GM12878 (cell line): ENCODE results near the gene CALCR. TPM values are rescaled to one million over a fixed set of nuclear protein-coding genes. Genes with fewer than 3 reads are reported as not detected.
A peak's percentile ranks its signal among the peaks of the same experiment; 100 is the strongest.

Source experiments
- ATAC-seq: fragments of 200-7000 bp; cut with Tn5 transposase; 3 replicates; pipeline ENCODE4 v1.9.1; 2020; ENCODE audit warnings: mild to moderate bottlenecking, moderate library complexity
- BruUV-seq: library from RNA; stranded (reverse); fragments of 400-500 nt; replicated peaks from 2 replicates; lab custom pipeline; 2021; lab: Mats Ljungman, UMichigan
- CTCF ChIA-PET: fragments of 300-600 bp; sonication (Branson Sonifier 250); formaldehyde crosslinking; extraction: SDS; loops from one replicate; lab custom pipeline; 2021; ENCODE audit warnings: inconsistent platforms; lab: Yijun Ruan, JAX
- POLR2A ChIA-PET: fragments of 350-600 bp; formaldehyde crosslinking; extraction: SDS; loops from one replicate; lab custom pipeline; 2021; ENCODE audit warnings: inconsistent platforms; lab: Charles Lee
- RAD21 ChIA-PET: fragments of 300-600 bp; sonication (Branson Sonifier 250); formaldehyde crosslinking; loops from one replicate; lab custom pipeline; 2023; ENCODE audit warnings: antibody characterized with exemption; ENCODE audit not compliant: unreplicated experiment; lab: Charles Lee
- SMC1A ChIA-PET: fragments of 300-600 bp; sonication (Branson Sonifier 250); formaldehyde crosslinking; loops from one replicate; lab custom pipeline; 2023; ENCODE audit not compliant: unreplicated experiment, uncharacterized antibody; lab: Charles Lee
- DNase-seq: peaks from one replicate; pipeline ENCODE4 v3.0.0-alpha.2; 2011; ENCODE audit warnings: low read depth, low spot score
- FAIRE-seq: peaks from 3 replicates; lab custom pipeline; 2011; peaks lifted over from hg19 to GRCh38; lab: Jason Lieb, UNC
- H2AFZ ChIP-seq: 2 replicates; pipeline ENCODE4 v1.6.0; 2011; ENCODE audit warnings: low read depth, low read length, control low read depth; ENCODE audit not compliant: control insufficient read depth
- H3K27ac ChIP-seq: 2 replicates; pipeline ENCODE4 v1.5.1; 2011; ENCODE audit warnings: control low read depth; ENCODE audit not compliant: control insufficient read depth, insufficient read depth
- H3K27me3 ChIP-seq, 2 experiments: replicated peaks in 1 of 2; 2 replicates each; pipeline versions ENCODE4 v1.6.0 to v1.6.1; 2011; ENCODE audit warnings: low read length in 1 of 2; ENCODE audit not compliant: control insufficient read depth in 2 of 2, insufficient read depth in 2 of 2
- H3K36me3 ChIP-seq, 2 experiments: 2 replicates each; pipeline ENCODE4 v1.5.1; 2011; ENCODE audit warnings: low read length in 1 of 2; ENCODE audit not compliant: control insufficient read depth in 2 of 2, insufficient read depth in 2 of 2
- H3K4me1 ChIP-seq: 2 replicates; pipeline ENCODE4 v1.6.1; 2011; ENCODE audit warnings: mild to moderate bottlenecking, low read length, moderate library complexity, mixed read lengths; ENCODE audit not compliant: control insufficient read depth, insufficient read depth
- H3K4me2 ChIP-seq: 2 replicates; pipeline ENCODE4 v1.6.0; 2011; ENCODE audit warnings: control low read depth; ENCODE audit not compliant: control insufficient read depth, insufficient read depth
- H3K4me3 ChIP-seq: fragments of 200-600 bp; sonication (generic); 2 replicates; pipeline ENCODE4 v1.5.1; 2016
- H3K79me2 ChIP-seq: 2 replicates; pipeline ENCODE4 v1.6.0; 2011; ENCODE audit warnings: low read length; ENCODE audit not compliant: control insufficient read depth, insufficient read depth
- H3K9ac ChIP-seq: 2 replicates; pipeline ENCODE4 v1.8.0; 2011; ENCODE audit warnings: low read length, control low read depth, mixed read lengths; ENCODE audit not compliant: control insufficient read depth, insufficient read depth
- H3K9me3 ChIP-seq: replicated peaks from 3 replicates; pipeline ENCODE4 v1.5.1; 2011; ENCODE audit warnings: mild to moderate bottlenecking, low read length; ENCODE audit not compliant: control insufficient read depth, insufficient read depth
- H4K20me1 ChIP-seq: 2 replicates; pipeline ENCODE4 v1.6.0; 2011; ENCODE audit not compliant: control insufficient read depth, insufficient read depth
- MYC ChIP-seq: IDR thresholded peaks from 2 replicates; pipeline ENCODE4 v1.6.1; 2011; ENCODE audit warnings: mild to moderate bottlenecking, low read length, moderate library complexity, inconsistent platforms; ENCODE audit not compliant: insufficient read depth, insufficient replicate concordance, insufficient read length, severe bottlenecking
- NFYB ChIP-seq: IDR thresholded peaks from 2 replicates; pipeline ENCODE4 v1.6.1; 2011; ENCODE audit warnings: low read depth, mild to moderate bottlenecking, low read length, improper control_type of control experiment, moderate library complexity; ENCODE audit not compliant: insufficient read depth
- SPI1 ChIP-seq: IDR thresholded peaks from 2 replicates; pipeline ENCODE4 v1.6.1; 2011; ENCODE audit warnings: low read depth, mild to moderate bottlenecking, low read length, moderate library complexity, borderline replicate concordance; ENCODE audit not compliant: insufficient read depth
- WGBS: methylation state at CpG from one replicate; pipeline ENCODE4 v1.1.6; 2016; ENCODE audit warnings: low lambda C conversion rate; ENCODE audit not compliant: insufficient replicate concordance, insufficient coverage; ENCODE audit errors: missing lambda C conversion rate; 5-methylcytosine and 5-hydroxymethylcytosine counted together
- in situ Hi-C: fragments of 300-500 bp; cut with MboI; formaldehyde crosslinking; loops from 9 replicates; pipeline ENCODE4 v1.14.3; 2018; ENCODE audit warnings: mixed read lengths
- intact Hi-C: fragments of 100-400 bp; cut with micrococcal nuclease; formaldehyde crosslinking; loops from one replicate; pipeline ENCODE4 v1.14.2; 2022; ENCODE audit not compliant: unreplicated experiment
- polyA plus RNA-seq, 11 experiments: library from polyadenylated mRNA; depleted of rRNA in 4 of 11; unstranded in 6 of 11; stranded (reverse) in 5 of 11; fragments of >200 nt; fragmentation: Nextera tagmentation in 4 of 11; fragmentation: Illumina TruSeq in 1 of 11; extraction: Ambion mirVana in 4 of 11; extraction: Trizol in 1 of 11; gene quantifications; 1 replicate in 1 of 11; 2 replicates in 10 of 11; pipeline versions ENCODE4 v1.2.1 to v1.2.3, GENCODE V29; 2011 to 2016; ENCODE audit warnings: inconsistent platforms in 2 of 11, missing spikeins in 2 of 11, low read depth in 1 of 11
- total RNA-seq, 4 experiments: library from RNA; depleted of rRNA in 3 of 4; stranded (reverse); fragments of >200 nt in 3 of 4; fragmentation: Illumina TruSeq in 1 of 4; extraction: Trizol in 1 of 4; gene quantifications; 2 replicates each; pipeline versions ENCODE4 v1.2.1 to v1.2.3, GENCODE V29; 2013 to 2021
- TF ChIP-seq, protein P1 (sequence below): IDR thresholded peaks from 2 replicates; pipeline ENCODE4 v1.6.1; 2012; ENCODE audit warnings: low read length, inconsistent platforms
- TF ChIP-seq, protein P2 (sequence below): IDR thresholded peaks from 2 replicates; pipeline ENCODE4 v1.6.1; 2011; ENCODE audit warnings: borderline replicate concordance, low read depth, mild to moderate bottlenecking, moderate library complexity, mixed read lengths, low read length; ENCODE audit not compliant: insufficient read depth; ENCODE audit errors: extremely low read length
- TF ChIP-seq, protein P3 (sequence below): fragments of 150-350 bp; IDR thresholded peaks from 2 replicates; pipeline ENCODE4 v1.6.1; 2016; ENCODE audit warnings: low read depth, low read length
- TF ChIP-seq, protein P4 (sequence below): fragments of 450-650 bp; IDR thresholded peaks from 2 replicates; pipeline ENCODE4 v1.6.1; 2017; ENCODE audit warnings: mild to moderate bottlenecking, low read depth, inconsistent platforms; ENCODE audit not compliant: poor library complexity, severe bottlenecking

CALCR gene
- total and polyA plus RNA-seq, 10 of the 15 experiments (the other 5 are each of a cell fraction or from before 2014, with no cell fraction given) = not detected

DNA sequence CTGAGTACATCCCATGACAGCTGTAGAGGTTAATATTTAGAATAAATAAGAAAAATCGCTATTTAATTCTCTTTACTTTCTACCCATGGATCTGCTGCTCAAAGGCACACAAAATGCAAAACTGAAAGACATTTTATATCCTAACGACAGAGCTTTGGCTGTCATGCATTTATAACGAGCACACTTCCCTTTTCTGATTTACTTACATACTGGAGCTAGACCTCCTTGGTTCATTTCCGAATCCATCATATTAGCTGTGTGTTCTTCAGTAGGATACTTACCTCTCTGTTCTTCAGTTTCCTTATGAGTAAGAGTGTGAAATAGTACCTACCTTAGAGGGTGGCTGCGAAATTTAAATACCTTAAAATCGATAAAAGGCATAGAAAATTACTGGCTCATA, 10.9 kb downstream of the CALCR start:
- DNase-seq (no peak), ATAC-seq (no peak), FAIRE-seq (no peak)
- H4K20me1 ChIP-seq = no peaks in the 10 kb centered on the region
- ChIA-PET SMC1A (interaction anchor here (0.7 to 1.6 kb wide), 2 partner anchors 12 to 159 kb away, joined by 3 to 6 read pairs; no protein-coding TSS in a partner anchor), POLR2A (no interaction called here), CTCF (interaction anchor here (3.6 kb wide), 1 partner anchor 13 kb away, joined by 19 read pairs; no protein-coding TSS in a partner anchor), RAD21 (no interaction called here)
- in situ Hi-C loops = no loop called here
- 6% methylated on average over 6 of the region's 6 CpGs for WGBS
- no peaks in the 10 kb centered on the region for H3K79me2 ChIP-seq
- no peak overlapping the region for H2AFZ ChIP-seq
- no peaks in the 10 kb centered on the region for H3K9me3 ChIP-seq
- H3K4me3 ChIP-seq = no peak overlapping the region
- no peaks in the 10 kb centered on the region for H3K27me3 ChIP-seq
- TF ChIP-seq SPI1 = peak; percentile 23; the same call in 1 of the 2 replicates
- TF ChIP-seq, protein P1, sequence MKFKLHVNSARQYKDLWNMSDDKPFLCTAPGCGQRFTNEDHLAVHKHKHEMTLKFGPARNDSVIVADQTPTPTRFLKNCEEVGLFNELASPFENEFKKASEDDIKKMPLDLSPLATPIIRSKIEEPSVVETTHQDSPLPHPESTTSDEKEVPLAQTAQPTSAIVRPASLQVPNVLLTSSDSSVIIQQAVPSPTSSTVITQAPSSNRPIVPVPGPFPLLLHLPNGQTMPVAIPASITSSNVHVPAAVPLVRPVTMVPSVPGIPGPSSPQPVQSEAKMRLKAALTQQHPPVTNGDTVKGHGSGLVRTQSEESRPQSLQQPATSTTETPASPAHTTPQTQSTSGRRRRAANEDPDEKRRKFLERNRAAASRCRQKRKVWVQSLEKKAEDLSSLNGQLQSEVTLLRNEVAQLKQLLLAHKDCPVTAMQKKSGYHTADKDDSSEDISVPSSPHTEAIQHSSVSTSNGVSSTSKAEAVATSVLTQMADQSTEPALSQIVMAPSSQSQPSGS = no peak
- TF ChIP-seq NFYB = no peak
- H3K9ac ChIP-seq = no peak overlapping the region
- intact Hi-C loops = no loop called here
- no peaks in the 10 kb centered on the region for H3K4me1 ChIP-seq
- no peaks in the 10 kb centered on the region for H3K36me3 ChIP-seq
- H3K4me2 ChIP-seq = no peak overlapping the region
- no TSS peak for BruUV-seq
- no peak overlapping the region for H3K27ac ChIP-seq

DNA sequence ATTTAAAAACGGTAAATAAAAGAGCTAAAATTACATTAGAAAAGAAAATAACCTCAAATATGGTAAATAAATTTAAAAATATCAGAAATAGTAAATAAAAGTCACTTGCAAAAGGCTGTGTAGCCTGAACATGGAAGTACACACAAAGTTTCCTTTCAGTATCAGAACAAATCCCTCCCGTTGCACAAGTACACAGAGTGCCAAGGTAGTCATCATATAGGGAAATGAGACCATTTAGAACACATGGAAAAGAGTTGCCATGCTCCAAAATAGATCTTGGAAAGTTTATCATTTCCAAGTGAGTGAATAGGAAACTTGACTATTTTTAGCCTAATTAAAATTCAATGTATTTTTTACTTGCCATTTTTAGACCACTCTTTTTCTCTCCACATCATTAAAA, 11.6 kb downstream of the CALCR start:
- no peaks in the 10 kb centered on the region for H3K9me3 ChIP-seq
- H3K4me1 ChIP-seq = no peaks in the 10 kb centered on the region
- DNase-seq (no peak), FAIRE-seq (no peak), ATAC-seq (no peak)
- CTCF ChIA-PET = interaction anchor here (1.0 to 3.6 kb wide), 3 partner anchors 9 to 21 kb away, joined by 3 to 19 read pairs (median 3); no protein-coding TSS in a partner anchor
- H3K4me3 ChIP-seq = no peak overlapping the region
- in situ Hi-C loops = no loop called here
- BruUV-seq = no TSS peak
- 11% methylated on average over 2 of the region's 2 CpGs for WGBS
- H3K4me2 ChIP-seq = no peak overlapping the region
- H3K36me3 ChIP-seq = no peaks in the 10 kb centered on the region
- SMC1A ChIA-PET = interaction anchor here (1.1 to 1.6 kb wide), 3 partner anchors 11 to 317 kb away, joined by 4 to 6 read pairs (median 4); no protein-coding TSS in a partner anchor
- no peaks in the 10 kb centered on the region for H3K79me2 ChIP-seq
- RAD21 ChIA-PET = no interaction called here
- no peaks in the 10 kb centered on the region for H3K27me3 ChIP-seq
- no peaks in the 10 kb centered on the region for H4K20me1 ChIP-seq
- POLR2A ChIA-PET = interaction anchor here (0.8 kb wide), 1 partner anchor 295 kb away, joined by 3 read pairs; no protein-coding TSS in a partner anchor
- H2AFZ ChIP-seq = no peak overlapping the region
- H3K9ac ChIP-seq = no peak overlapping the region
- no peak overlapping the region for H3K27ac ChIP-seq
- intact Hi-C loops = no loop called here
- no peak for TF ChIP-seq MYC
- TF ChIP-seq, protein P2, sequence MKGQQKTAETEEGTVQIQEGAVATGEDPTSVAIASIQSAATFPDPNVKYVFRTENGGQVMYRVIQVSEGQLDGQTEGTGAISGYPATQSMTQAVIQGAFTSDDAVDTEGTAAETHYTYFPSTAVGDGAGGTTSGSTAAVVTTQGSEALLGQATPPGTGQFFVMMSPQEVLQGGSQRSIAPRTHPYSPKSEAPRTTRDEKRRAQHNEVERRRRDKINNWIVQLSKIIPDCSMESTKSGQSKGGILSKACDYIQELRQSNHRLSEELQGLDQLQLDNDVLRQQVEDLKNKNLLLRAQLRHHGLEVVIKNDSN = no peak
- TF ChIP-seq, protein P3, sequence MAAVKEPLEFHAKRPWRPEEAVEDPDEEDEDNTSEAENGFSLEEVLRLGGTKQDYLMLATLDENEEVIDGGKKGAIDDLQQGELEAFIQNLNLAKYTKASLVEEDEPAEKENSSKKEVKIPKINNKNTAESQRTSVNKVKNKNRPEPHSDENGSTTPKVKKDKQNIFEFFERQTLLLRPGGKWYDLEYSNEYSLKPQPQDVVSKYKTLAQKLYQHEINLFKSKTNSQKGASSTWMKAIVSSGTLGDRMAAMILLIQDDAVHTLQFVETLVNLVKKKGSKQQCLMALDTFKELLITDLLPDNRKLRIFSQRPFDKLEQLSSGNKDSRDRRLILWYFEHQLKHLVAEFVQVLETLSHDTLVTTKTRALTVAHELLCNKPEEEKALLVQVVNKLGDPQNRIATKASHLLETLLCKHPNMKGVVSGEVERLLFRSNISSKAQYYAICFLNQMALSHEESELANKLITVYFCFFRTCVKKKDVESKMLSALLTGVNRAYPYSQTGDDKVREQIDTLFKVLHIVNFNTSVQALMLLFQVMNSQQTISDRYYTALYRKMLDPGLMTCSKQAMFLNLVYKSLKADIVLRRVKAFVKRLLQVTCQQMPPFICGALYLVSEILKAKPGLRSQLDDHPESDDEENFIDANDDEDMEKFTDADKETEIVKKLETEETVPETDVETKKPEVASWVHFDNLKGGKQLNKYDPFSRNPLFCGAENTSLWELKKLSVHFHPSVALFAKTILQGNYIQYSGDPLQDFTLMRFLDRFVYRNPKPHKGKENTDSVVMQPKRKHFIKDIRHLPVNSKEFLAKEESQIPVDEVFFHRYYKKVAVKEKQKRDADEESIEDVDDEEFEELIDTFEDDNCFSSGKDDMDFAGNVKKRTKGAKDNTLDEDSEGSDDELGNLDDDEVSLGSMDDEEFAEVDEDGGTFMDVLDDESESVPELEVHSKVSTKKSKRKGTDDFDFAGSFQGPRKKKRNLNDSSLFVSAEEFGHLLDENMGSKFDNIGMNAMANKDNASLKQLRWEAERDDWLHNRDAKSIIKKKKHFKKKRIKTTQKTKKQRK = no peak
- TF ChIP-seq, protein P4, sequence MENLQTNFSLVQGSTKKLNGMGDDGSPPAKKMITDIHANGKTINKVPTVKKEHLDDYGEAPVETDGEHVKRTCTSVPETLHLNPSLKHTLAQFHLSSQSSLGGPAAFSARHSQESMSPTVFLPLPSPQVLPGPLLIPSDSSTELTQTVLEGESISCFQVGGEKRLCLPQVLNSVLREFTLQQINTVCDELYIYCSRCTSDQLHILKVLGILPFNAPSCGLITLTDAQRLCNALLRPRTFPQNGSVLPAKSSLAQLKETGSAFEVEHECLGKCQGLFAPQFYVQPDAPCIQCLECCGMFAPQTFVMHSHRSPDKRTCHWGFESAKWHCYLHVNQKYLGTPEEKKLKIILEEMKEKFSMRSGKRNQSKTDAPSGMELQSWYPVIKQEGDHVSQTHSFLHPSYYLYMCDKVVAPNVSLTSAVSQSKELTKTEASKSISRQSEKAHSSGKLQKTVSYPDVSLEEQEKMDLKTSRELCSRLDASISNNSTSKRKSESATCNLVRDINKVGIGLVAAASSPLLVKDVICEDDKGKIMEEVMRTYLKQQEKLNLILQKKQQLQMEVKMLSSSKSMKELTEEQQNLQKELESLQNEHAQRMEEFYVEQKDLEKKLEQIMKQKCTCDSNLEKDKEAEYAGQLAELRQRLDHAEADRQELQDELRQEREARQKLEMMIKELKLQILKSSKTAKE = no peak
